Thyroid gland (tissue), 4 donors: ENCODE results near the gene CXorf49B.
"Not testable (repeated sequence)": the region's sequence is repeated elsewhere in the genome, so short reads cannot be mapped to it uniquely, and the experiment has no call there.

Source experiments
- CTCF ChIP-seq, 6 experiments: fragments of 200-600 bp in 3 of 6; fragments of 450-650 bp in 3 of 6; sonication (generic) in 3 of 6; IDR thresholded peaks; one replicate each; pipeline ENCODE4 v1.5.1; 2016 to 2019; ENCODE audit warnings: antibody characterized with exemption in 6 of 6, mild to moderate bottlenecking in 2 of 6, inconsistent platforms in 1 of 6, moderate library complexity in 1 of 6
- POLR2A ChIP-seq, 2 donors: fragments of 450-650 bp; IDR thresholded peaks; one replicate each; pipeline ENCODE4 v1.6.1; 2017; ENCODE audit warnings: antibody characterized with exemption in 2 of 2, mild to moderate bottlenecking in 2 of 2, moderate library complexity in 1 of 2

- TF ChIP-seq CTCF, POLR2A (IDR thresholded peaks at IDR 0.05): not testable (repeated sequence)
Observed at GRCh38 chrX:71764832-71765231, 1.7 kb downstream of the CXorf49B start.
